Breast epithelium (tissue), 3 donors: ENCODE measurements around the gene CENPA.

Experiments used
- POLR2A ChIP-seq: fragments of 450-650 bp; IDR thresholded peaks from one replicate; pipeline ENCODE4 v1.6.1; 2016; ENCODE audit warnings: antibody characterized with exemption, mild to moderate bottlenecking, moderate library complexity
- POLR2AphosphoS5 ChIP-seq, 3 donors: sonication (generic); formaldehyde crosslinking; IDR thresholded peaks; one replicate each; pipeline ENCODE4 v1.6.1; 2017; ENCODE audit warnings: antibody characterized with exemption in 3 of 3
- TF ChIP-seq, protein P1 (sequence below), 3 donors: fragments of 450-650 bp; IDR thresholded peaks; one replicate each; pipeline ENCODE4 v1.5.1; 2016 to 2017; ENCODE audit warnings: antibody characterized with exemption in 3 of 3, mild to moderate bottlenecking in 3 of 3, moderate library complexity in 3 of 3

DNA sequence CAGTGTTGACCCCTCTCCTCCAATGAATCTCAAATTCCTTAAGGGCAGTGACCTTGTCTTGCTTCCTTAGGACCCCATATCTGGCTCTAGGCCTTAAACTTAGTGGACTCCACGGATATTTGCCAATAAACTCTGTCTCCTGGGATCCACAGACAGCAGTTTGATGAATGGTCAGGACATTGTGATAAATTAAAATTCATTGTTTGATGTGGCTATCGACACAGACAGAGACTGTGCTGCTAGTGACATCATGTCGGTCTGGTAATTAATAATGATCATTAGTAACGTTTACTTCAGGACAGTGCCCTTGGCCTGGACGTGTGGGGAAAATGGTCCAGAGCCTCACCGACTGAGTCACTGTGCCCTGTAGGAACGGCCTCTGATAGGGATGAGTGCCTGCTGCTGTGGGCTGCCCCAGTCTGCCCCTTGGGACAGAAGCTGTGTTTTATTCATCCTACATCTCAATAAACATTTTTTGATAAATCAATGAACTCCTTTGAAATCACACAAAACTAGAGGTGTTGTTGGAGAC, 27.0 kb upstream of the CENPA start:
- TF ChIP-seq, protein P1, sequence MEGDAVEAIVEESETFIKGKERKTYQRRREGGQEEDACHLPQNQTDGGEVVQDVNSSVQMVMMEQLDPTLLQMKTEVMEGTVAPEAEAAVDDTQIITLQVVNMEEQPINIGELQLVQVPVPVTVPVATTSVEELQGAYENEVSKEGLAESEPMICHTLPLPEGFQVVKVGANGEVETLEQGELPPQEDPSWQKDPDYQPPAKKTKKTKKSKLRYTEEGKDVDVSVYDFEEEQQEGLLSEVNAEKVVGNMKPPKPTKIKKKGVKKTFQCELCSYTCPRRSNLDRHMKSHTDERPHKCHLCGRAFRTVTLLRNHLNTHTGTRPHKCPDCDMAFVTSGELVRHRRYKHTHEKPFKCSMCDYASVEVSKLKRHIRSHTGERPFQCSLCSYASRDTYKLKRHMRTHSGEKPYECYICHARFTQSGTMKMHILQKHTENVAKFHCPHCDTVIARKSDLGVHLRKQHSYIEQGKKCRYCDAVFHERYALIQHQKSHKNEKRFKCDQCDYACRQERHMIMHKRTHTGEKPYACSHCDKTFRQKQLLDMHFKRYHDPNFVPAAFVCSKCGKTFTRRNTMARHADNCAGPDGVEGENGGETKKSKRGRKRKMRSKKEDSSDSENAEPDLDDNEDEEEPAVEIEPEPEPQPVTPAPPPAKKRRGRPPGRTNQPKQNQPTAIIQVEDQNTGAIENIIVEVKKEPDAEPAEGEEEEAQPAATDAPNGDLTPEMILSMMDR (IDR thresholded peaks at IDR 0.05), result no peak
- TF ChIP-seq POLR2A (no peak), POLR2AphosphoS5 (IDR thresholded peaks at IDR 0.05) (no peak)
